Omental fat pad (tissue), 4 donors: ENCODE data around the gene NPTX1. TPM values are rescaled to one million over a fixed set of nuclear protein-coding genes. Genes with fewer than 3 reads are reported as not detected.

ENCODE experiments used
- ATAC-seq: fragments of 150-250 bp; one replicate; pipeline ENCODE4 v1.9.1; 2016; ENCODE audit warnings: mild to moderate bottlenecking, moderate library complexity; ENCODE audit not compliant: low FRiP score
- DNase-seq: peaks from one replicate; pipeline ENCODE4 v3.0.0-alpha.2; 2019; ENCODE audit warnings: low spot score
- CTCF ChIP-seq, 3 donors: fragments of 450-650 bp; IDR thresholded peaks; one replicate each; pipeline ENCODE4 v1.5.1; 2016 to 2017; ENCODE audit warnings: antibody characterized with exemption in 3 of 3, mild to moderate bottlenecking in 3 of 3, moderate library complexity in 2 of 3
- total RNA-seq, 4 donors: library from RNA; depleted of rRNA; stranded (reverse); fragments of >200 nt; gene quantifications; one replicate each; pipeline ENCODE4 v1.1.0, GENCODE V29; 2016

The NPTX1 gene
- total RNA-seq = under 1 TPM in 3 of 4 donors, not detected in 1; 0.16 to 0.96 (median 0.19) TPM

GRCh38 chr17:80475910-80476876 lies at the start of gene NPTX1:
Gene NPTX1, minus strand, starts transcription at chr17:80476607. Its CDS starts 161 bp downstream, at chr17:80476446.
- ATAC-seq (peak; percentile 42), DNase-seq (no peak)
- no peak for TF ChIP-seq CTCF (IDR thresholded peaks at IDR 0.05)

- no peak for TF ChIP-seq CTCF (IDR thresholded peaks at IDR 0.05)
- DNase-seq = no peak
- ATAC-seq = no peak
Observed at GRCh38 chr17:80523956-80524712, 47.7 kb upstream of the NPTX1 start.

GRCh38 chr17:80523054-80523744 lies 46.8 kb upstream of the NPTX1 start:
- ATAC-seq = no peak
- DNase-seq = no peak
- no peak for TF ChIP-seq CTCF (IDR thresholded peaks at IDR 0.05)

- DNase-seq (no peak), ATAC-seq (no peak)
Observed at GRCh38 chr17:80520810-80521455, 44.5 kb upstream of the NPTX1 start.

GRCh38 chr17:80519091-80519781 lies 42.8 kb upstream of the NPTX1 start:
- no peak for DNase-seq
- TF ChIP-seq CTCF (IDR thresholded peaks at IDR 0.05) = no peak
- no peak for ATAC-seq

More at GRCh38 chr17:80520810-80521455, 44.5 kb upstream of the NPTX1 start:
- TF ChIP-seq CTCF (IDR thresholded peaks at IDR 0.05) = no peak

- TF ChIP-seq CTCF (IDR thresholded peaks at IDR 0.05) = no peak
- DNase-seq = no peak
- ATAC-seq = no peak
Observed at GRCh38 chr17:80518392-80518791, 42.0 kb upstream of the NPTX1 start.
